HG03108 (cell line): ENCODE data around the gene NUAK1.

ENCODE experiments used
- ATAC-seq: cut with Tn5 transposase; IDR thresholded peaks from one replicate; pipeline ENCODE4 v1.9.1; 2021; ENCODE audit warnings: moderate library complexity; ENCODE audit not compliant: unreplicated experiment

The NUAK1 gene

GRCh38 chr12:106138633-106139421 is at the start of gene NUAK1:
Gene NUAK1, minus strand, starts transcription at chr12:106138954. Its CDS starts 301 bp downstream, at chr12:106138653.
- ATAC-seq: no peak

DNA sequence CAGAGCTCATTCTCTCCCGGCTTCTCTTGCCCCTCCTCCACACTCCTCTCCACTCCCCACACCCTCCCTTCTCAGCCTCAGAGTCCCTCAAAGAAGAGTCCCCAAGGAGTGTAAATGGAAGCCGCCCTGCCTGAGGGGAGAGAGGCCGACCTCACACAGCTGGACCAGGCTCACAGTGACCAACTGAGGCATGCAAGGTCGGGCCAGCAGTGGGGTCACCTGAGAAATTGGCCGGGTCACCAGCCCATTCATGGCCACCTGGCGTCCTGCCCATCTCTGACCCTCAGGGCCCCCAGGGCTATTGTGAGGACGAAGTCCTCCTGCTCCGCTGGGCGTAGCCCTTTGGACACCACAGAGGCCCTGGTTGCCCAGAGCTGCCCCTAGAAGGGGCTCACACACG is 49.5 kb upstream of the NUAK1 start:
- ATAC-seq: no peak

GRCh38 chr12:106187842-106188241 is 49.1 kb upstream of the NUAK1 start:
- no peak for ATAC-seq

DNA sequence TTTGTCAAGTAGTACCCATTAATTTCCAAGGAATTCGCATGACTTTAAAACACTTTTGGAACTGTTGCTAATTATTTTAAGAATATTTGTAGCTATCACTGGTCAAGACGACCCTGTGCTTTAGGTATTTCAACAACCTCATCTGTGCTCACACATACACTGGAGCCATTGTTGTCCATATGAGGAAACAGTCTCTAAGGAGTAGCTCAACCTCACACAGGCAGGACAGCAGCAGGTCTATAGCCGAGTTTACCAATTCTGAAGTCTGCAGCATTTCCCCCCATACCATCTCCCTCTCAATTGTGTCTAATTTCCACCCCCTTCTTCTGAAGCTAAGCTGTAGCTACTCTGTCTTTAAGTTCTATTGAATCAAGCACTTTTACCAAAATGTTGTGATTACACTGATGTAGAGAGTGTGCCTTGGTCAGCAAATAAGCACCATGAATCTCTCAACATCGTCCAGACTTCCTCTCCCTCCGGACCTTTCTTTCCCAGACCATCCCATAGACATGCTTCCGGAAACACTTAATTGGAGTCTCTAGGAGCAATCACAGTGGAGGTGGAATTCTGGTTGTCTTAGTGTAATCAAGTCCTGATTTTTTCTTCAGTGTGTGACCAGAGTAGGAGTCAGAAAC is 48.5 kb upstream of the NUAK1 start:
- ATAC-seq: no peak

- no peak for ATAC-seq
These were observed 45.0 kb upstream of the NUAK1 start for GRCh38 chr12:106183735-106184134.

DNA sequence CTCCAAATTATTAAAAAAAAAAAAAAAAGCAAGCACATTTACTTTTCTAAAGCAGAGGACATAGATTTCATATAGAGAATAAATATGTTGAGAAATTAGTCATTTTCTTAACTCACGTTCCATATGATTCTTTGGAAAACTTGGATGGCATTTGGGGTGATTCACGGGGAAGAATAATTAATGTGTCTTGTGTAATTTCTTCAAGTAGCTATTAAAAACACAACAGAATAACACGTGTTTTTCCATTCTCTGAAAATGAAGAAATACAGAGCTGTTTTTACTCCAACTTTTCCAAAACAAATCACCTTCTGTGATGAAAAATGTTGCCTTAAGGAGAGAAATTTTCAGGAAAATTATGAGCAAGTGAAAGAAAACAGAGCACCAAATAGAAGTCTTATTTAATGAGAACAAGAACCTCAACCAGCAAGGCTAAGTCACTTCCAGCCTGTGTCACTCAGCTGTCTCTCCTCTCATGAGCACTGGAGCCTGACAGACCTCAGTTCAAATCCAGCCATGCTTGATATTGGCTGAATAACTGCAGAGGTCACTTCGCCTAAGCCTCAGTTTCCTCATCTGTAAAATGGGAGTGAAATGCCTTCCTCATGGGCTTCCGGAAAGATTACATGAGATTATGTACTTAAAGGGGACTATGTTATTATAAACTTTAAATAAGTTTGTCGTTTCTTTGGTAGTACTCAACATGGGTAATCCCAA is 42.8 kb upstream of the NUAK1 start:
- no peak for ATAC-seq

GRCh38 chr12:106179086-106179485 is 40.3 kb upstream of the NUAK1 start:
- ATAC-seq: no peak

- ATAC-seq: no peak
These were observed 39.8 kb upstream of the NUAK1 start for GRCh38 chr12:106178562-106178961.

GRCh38 chr12:106176560-106176959 is 37.8 kb upstream of the NUAK1 start:
- ATAC-seq: no peak

DNA sequence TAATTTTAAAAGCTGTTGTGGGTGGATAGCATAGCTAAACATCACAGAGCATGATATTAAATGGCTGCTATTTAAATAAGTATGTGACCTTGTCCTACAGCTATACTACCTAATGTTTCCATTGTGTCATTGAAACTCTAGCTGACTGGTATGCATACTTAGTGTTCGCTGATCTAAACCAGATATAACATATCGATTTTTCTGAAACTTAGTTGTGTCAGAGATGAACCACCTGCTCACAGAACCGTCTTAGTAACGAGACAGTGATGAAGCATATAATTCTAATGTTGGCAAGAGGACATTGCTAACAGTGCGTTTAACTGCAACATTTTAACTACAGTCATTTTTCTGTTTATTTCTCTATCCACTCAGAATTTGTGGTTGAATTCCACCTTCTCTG is 36.1 kb upstream of the NUAK1 start:
- ATAC-seq: no peak

- no peak for ATAC-seq
These were observed 34.7 kb upstream of the NUAK1 start for GRCh38 chr12:106173442-106173841.

DNA sequence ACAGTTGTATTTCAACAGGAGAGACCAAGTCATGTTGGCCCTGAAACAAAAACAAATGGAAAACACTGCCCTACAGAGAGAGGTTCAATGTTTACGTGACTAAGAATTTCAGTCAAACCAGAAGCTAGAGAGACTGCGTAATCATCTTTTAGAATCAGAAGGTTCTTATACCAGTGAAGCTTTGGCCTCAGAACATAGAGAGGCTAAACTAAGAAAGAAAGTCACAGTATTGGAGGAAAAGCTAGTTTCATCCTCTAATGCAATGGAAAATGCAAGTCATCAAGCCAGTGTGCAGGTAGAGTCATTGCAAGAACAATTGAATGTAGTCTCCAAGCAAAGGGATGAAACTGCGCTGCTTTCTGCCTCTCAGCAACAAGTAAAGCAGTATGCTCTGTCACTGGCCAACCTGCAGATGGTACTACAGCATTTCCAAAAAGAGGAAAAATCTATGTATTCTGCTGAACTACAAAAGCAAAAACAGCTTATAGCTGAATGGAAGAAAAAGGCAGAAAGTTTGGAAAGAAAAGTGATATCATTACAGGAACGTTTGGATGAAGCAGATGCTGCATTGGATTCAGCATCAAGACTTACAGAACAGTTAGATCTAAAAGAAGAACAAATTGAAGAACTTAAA is 32.5 kb upstream of the NUAK1 start:
- ATAC-seq: no peak

DNA sequence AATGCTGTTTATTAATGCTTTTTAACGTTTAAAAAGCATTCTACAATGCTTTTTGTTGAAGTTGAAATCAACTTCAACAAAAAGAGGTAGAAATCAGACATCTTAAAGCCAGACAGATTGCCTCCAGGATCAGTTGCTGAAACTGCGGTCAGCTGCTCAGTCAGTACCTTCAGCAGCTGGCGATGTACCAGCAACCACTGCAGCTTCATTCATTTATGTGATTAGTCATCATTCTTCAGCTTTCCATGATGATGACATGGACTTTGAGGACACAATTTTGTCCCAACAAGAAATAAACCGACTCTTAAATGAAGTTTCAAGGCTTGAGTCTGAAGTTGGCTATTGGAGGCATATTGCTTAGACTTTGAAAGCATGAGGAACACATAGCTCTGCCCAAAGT is 31.5 kb upstream of the NUAK1 start:
- no peak for ATAC-seq

GRCh38 chr12:106163712-106164111 is 25.0 kb upstream of the NUAK1 start:
- ATAC-seq: no peak

DNA sequence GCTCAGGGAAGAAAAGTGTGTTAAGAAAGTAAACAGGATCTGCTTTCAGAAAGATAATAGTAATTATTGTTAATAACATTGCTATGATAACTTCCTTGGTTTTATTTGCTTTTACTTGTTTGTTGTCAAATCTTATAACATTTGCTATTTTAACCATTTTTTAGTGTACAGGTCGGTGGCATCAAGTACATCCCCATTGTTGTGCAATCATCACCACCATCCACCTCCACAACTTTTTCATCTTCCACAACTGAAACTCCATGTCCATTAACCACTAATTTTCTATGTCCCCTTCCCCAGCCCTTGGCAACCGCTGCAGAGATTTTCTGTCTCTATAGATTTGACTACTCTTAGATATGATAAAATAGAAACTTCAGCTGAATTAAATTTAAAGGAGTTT is 22.7 kb upstream of the NUAK1 start:
- no peak for ATAC-seq

DNA sequence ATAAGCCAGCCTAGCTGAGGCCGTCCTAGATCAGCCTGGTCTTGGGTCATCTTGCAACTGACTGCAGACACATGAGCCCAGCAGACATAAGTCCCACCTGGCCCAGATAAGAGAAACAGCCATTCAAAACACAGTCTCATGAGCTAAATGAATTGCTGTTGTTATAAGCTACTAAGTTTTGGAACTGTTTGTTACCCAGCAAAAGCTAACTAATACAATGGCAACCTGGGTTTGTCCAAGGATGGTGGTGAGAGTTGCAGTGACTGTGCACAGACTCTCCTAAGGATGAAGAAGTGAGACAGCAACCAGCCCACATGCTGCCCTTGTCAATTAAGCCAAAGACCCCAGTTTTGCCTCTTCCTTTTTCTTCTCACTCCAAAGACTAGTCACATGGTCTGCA is 22.2 kb upstream of the NUAK1 start:
- ATAC-seq: no peak

DNA sequence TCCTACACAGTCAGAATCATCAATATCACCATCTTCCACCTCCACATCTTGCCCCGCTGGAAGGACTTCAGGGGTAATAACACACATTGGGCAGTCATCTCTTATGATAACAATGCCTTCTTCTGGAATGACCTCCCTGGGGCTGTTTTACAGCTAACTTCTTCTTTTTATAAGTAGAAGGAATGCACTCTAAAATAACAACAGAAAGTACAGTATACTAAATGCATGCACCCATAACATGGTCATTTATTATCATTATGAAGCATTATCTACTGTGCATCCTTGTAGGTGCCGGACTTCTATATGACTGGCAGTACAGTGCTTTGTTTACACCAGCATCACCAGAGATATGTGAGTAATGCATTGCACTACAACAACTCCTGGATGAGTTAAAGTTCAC is 19.0 kb upstream of the NUAK1 start:
- ATAC-seq: no peak

DNA sequence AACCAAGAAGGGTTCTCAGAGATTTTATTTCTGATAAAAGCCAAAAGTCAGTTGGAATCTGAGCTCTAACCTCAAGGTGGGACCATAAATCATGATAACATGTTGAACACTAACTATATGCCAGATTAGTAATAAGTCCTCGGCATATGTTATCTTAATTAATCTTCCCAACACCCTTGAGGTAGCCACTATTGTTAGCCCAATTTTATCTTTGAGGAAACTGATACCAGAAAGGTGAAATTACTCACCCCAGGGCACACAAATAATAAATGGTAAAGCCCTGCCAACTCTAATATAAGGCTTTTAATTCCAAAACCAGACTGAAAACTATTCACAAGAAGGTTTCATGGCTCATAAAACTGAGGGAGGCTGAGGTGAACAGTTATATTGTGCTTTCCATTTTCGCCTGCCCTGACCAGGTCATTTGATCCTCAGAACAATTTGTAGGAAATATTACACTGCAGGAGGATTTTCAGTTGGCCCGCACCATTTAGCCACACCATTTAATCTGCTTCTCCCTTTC is 16.1 kb upstream of the NUAK1 start:
- ATAC-seq: no peak

DNA sequence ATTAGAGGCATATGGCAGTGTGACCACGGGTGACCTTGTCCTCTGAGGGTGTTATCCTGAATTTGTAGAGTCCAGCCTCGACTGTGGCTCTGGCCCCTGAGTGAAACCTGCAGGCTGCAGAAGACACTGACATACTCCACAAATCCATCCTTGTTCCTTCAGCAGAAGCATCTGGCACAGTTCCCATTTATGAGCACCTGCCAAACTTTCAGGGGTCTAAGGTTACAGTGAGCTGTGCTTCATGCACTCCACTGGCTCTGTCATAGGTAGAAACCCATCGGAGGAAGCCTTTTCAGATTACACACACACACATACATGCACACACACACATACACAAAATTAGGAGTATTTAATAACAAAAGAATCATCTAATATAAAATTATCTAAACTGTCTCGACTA is 13.6 kb upstream of the NUAK1 start:
- no peak for ATAC-seq

DNA sequence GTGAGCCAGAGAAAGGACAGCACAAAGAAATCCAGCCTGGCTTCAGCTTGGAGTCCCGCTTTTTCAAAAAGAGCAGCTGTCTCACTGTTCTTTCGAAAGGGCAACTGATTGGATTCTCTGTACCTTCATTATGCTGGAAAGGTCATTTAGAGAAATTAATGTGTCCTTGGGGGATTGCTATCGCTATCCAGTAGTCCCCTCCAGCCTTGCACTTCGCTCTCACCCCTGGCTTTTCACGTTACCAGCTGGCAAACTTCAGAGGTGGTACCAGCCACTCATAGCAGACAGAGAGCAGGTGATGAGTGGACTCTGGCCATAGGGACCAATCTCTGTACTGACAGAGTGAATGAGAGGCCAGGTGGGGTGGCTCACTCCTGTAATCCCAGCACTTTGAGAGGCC is 11.8 kb upstream of the NUAK1 start:
- ATAC-seq: no peak

DNA sequence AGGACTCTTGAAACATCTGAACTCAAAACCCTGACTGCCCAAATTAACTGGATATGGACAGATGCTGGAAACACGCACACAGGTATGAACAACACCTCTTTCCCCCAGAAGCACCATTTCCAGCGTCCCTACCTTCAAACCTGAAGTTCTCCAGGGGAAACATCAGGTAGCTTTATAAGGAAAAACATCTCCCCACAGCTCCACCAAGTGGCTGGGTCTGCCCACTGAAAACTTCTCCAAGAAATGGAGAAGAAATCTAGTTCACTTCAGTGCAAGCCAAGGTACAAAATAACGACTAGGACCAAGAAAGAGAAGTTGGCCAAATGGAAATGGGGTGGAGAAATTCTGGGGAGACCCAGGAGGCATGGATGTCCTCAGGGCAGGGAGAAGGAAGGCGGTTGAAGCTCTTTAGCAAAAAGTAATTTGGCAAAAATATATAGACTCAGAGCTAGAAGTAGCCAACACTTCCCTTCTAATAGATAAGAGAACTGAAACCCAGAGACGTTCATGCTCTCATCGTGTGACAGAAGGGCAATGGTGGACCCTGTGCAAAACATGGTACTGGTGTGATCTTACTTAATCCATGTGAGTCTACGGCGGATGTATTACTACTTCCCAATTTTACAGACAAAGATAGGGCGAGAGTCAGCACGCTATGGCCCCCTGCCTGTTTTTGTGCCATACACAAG is 10.5 kb upstream of the NUAK1 start:
- no peak for ATAC-seq
